HG02840 (cell line): ENCODE measurements around the gene IL36G.

ENCODE experiments used
- ATAC-seq: cut with Tn5 transposase; IDR thresholded peaks from one replicate; pipeline ENCODE4 v1.9.1; 2021; ENCODE audit warnings: mild to moderate bottlenecking, moderate library complexity, moderate number of reproducible peaks; ENCODE audit not compliant: unreplicated experiment, low FRiP score

The IL36G gene

DNA sequence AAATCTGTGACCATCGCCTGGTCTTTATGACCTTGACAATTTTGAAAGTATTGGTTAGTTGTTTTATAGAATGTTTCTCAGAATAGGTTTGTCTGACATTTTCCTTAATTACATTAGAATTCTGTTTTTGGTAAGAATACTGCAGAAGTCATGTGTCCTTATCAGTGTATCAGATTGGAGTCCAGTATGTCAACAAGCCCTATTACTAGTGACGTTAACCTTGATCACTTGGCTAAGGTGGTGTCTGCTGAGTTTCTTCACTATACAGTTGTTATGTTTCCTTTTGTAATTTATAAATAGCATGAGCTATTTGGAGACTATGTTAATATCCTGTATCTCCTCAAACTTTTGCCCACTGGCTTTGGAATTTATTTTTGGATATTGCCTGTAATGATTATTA, 10.8 kb upstream of the IL36G start:
- ATAC-seq: no peak

DNA sequence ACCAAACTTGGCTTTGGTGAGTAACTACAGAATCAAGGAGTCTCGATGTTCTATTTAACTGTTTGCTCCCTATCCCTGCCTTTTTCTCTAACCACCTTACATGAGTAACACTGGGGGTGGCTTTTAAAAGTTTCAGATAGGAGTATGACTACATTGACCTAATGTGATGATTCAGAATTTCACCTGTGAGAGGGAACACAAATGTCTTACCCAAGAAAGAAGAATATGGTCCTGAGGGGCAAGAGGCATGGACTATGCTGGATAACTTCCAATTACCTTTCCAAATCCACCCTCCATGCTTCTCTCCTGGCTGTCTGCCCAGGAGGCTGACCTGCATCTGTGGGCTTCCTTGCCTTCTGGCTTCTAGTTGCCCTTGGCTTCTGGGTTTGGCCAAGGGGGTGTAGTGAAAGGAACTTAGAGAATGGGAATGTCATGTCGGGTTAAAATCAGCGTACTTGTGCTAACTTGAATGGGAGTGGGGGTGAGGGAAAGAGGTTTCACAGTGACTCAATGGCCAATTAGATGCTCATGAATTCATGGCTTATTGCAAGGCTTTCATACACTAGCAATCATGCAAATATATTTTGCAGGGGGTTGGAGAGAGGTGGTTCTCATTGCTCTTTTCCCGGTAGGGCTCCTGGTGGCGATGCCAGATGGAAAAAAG, 5.3 kb upstream of the IL36G start:
- no peak for ATAC-seq

DNA sequence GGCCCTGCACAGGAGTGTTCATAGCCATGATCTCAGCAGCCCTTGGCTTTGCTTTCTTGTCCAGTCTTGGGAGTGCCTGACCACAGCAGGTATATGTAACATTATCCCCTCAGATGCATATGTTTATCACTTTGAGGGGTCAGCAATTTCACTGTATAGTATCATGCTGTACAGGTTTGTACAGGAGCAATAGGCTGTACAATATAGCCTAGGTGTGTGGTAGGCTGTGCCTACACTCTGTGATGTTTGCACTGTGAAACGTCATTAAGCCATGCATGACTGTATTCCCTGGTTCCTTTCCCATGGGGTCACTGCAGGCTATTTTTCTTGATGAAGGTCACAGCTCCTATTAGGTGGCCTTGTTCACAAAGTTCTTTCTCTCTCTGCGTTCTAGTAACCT, 4.7 kb upstream of the IL36G start:
- ATAC-seq: no peak

DNA sequence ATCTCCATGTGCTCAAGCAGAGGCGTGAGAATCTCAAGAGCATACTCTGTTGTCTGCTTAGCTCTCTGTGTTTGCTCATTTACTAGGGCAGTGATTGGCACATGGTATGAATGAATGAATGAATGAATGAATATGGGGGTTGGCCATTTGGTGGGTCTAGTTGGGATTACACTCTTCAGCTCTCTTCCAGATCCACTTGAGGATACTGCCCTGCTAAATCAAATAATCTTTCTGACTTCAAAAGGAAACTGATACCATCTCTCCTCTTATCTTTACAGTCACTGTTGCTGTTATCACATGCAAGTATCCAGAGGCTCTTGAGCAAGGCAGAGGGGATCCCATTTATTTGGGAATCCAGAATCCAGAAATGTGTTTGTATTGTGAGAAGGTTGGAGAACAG, 1.9 kb downstream of the IL36G start:
- ATAC-seq: no peak

- ATAC-seq: no peak
Measured at GRCh38 chr2:112980537-112980936, 2.7 kb downstream of the IL36G start.

DNA sequence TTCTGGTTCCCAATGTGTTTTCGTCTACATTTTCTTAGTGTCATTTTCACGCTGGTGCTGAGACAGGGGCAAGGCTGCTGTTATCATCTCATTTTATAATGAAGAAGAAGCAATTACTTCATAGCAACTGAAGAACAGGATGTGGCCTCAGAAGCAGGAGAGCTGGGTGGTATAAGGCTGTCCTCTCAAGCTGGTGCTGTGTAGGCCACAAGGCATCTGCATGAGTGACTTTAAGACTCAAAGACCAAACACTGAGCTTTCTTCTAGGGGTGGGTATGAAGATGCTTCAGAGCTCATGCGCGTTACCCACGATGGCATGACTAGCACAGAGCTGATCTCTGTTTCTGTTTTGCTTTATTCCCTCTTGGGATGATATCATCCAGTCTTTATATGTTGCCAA, 7.3 kb downstream of the IL36G start:
- no peak for ATAC-seq

DNA sequence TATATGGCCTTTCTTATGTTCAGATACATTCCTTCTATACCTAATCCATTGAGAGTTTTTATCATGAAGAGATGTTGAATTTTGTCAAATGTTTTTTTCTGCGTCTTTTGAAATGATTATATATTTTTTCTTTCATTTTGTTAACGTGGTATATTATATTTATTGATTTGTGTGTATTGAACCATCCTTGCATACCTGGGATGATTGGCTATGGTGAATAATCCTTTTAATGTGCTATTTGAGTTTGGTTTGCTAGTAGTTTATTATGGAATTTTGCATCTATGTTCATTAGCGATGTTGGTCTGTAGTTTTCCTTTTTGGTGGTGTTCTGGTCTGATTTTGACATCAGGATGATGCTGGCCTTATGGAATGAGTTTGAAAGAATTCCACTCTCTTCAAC, 11.8 kb downstream of the IL36G start:
- ATAC-seq: no peak

DNA sequence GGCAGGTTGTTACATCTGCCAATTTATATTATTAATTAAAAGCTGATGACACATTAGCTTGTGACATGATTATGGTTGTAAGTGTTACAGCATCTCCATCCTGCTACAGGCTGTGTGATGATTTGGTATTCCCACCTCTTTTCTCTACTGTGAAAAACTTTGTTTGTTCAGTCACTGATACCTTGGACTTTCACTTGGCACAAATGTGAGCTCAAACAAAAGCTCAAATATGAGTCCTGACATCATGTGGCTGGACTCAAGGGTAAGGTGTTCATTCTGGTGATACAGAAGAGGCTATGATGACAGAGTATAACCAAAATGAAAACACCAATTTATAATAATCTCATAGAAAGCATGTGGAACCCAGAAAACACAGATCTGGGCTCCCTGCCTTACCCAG, 16.0 kb downstream of the IL36G start:
- no peak for ATAC-seq

- no peak for ATAC-seq
Measured at GRCh38 chr2:112994648-112995047, 16.8 kb downstream of the IL36G start.

GRCh38 chr2:112995346-112995920, 17.6 kb downstream of the IL36G start:
- no peak for ATAC-seq

- no peak for ATAC-seq
Measured at GRCh38 chr2:112996635-112997034, 18.8 kb downstream of the IL36G start.

DNA sequence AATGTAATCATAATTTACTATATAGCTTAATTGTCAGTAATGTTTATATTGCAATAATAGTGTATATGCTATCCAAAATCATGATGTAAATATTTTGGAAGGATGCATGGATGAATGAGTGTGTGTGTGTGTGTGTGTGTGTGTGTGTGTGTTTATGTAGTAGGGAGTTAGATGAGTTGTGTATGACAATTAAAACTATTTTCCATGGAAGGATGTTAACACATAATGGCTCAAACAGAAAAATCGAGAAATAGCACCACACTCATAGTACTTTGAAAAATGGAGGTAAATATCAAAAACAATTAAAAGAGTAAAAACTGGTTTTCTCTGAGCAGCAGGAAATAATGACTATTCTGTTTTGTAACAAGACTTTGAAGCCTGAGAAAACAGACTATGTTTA, 19.3 kb downstream of the IL36G start:
- ATAC-seq: no peak

DNA sequence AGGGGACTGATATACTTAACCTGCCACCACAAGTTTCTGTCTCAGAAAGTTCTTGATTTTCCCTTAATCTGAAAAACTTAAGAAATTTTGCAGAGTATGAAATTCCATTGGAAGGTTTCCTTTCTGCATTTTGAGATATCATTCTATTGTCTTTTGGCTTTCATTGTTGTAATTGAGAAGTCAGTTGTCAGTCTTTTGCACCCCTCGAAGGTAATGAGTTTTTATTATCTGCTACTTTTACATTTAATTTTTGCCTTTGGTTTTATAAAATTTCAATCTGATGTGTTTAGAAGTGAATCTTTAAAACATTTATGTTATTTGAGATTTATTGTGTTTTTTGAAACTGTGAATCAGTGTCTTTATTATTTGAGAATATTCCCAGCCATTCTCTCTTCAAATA, 22.6 kb downstream of the IL36G start:
- ATAC-seq: no peak

DNA sequence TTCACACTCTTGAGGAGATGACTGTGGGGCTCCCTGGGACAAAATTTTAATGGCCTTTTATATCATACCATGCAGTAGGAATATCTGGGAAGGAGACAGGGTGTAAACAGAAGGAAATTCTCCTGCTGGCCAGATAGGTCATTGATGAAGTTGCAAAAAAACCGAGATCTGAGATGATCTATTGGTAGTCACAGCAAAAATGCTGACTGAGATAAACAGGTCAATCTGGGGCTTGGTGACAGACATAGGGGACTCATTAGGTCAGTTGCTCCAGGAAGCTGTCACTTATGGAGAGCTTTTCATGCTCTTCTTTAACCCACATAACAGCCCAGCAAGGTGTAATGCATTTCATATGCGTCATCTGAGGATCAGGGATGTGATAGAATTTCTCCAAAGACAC, 24.9 kb downstream of the IL36G start:
- ATAC-seq: no peak

GRCh38 chr2:113005030-113005509, 27.3 kb downstream of the IL36G start, which contains the start of gene IL36A:
Gene IL36A (plus strand): TSS chr2:113005459. CDS start chr2:113005872, 413 bp downstream.
- no peak for ATAC-seq

- no peak for ATAC-seq
Measured at GRCh38 chr2:113007250-113007649, 29.4 kb downstream of the IL36G start.

DNA sequence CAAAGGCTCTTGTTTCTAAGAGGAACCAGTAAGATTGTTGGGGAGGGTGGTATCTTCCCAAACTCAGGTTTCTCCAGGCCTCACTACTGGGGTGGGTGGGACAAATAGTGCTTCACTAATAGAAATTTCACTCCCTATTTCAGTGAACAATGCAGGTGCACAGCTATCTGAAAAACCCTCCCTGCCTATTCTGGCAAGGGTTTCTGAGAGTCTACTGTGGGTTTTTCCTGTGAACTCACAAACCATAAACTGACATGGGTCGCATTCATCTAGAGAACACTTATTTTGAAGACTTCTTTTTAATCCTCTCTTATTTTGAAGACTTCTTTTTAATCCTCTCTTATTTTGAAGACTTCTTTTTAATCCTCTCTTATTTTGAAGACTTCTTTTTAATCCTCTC, 31.8 kb downstream of the IL36G start:
- no peak for ATAC-seq

DNA sequence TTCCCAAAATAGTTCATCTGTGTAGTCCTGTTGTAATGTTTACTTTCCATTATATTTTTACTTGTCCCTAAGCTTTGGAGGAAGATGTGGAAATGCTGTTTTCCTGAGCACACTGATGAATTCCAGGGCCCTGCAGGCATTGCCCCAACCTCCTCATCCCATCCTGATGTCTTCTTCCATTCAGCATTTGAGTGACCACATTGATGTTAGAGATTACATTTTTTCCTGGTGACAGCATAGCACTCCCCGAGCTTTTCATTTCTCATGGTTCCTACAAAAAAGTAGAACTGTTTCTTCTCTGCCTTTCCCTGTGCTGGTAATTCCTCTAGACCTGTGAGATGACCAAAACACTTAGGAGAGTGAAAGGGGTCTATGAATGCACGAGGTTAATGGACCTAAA, 32.3 kb downstream of the IL36G start:
- no peak for ATAC-seq

GRCh38 chr2:113011108-113011507, 33.3 kb downstream of the IL36G start:
- ATAC-seq: no peak

GRCh38 chr2:113012436-113013335, 34.9 kb downstream of the IL36G start:
- ATAC-seq: no peak

DNA sequence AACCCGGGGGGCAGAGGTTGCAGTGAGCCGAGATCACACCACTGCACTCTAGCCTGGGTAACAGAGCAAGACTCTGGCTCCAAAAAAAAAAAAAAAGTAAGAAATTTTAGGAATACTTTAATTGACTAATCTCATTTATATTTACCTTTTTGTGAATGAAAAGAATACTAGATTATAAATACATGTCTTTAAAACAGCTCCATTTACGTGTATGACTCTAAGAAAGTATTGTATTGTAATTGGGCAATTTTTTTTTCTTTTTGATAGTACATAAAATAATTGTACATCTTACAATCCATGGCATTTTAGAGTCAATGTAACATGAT, 35.5 kb downstream of the IL36G start:
- no peak for ATAC-seq

- ATAC-seq: no peak
Measured at GRCh38 chr2:113014067-113014466, 36.3 kb downstream of the IL36G start.
